ENCODE results near the gene TTC21B.

The TTC21B gene

GRCh38 chr2:165827016-165827920 lies 126.3 kb downstream of the TTC21B start:
- Histone ChIP-seq H3K27me3 (ENCODE audit: control insufficient read depth in 1 of 2, insufficient read depth in 2 of 2, low read length in 2 of 2) (no peaks in the 10 kb centered on the region), H3K4me3 (ENCODE audit: low read depth in 1 of 2, low read length in 2 of 2) (no peak overlapping the region), H3K9ac (ENCODE audit: low read depth in 1 of 2, low read length in 2 of 2) (no peak overlapping the region), H3K4me1 (ENCODE audit: control insufficient read depth in 1 of 2, insufficient read depth in 2 of 2, low read length in 2 of 2) (peaks cover 0 to 4% of the 10 kb centered on the region in 2 donors), H3K36me3 (ENCODE audit: control insufficient read depth in 1 of 2, insufficient read depth in 2 of 2, low read length in 2 of 2) (no peaks in the 10 kb centered on the region), H3K9me3 (ENCODE audit: control insufficient read depth in 1 of 2, low read length in 2 of 2) (no peaks in the 10 kb centered on the region), H3K27ac (ENCODE audit: low read depth, low read length) (no peak overlapping the region)

GRCh38 chr2:165825041-165825440 lies 128.5 kb downstream of the TTC21B start:
- H3K36me3 ChIP-seq (ENCODE audit: control insufficient read depth in 1 of 2, insufficient read depth in 2 of 2, low read length in 2 of 2), result no peaks in the 10 kb centered on the region
- no peak overlapping the region for H3K4me3 ChIP-seq (ENCODE audit: low read depth in 1 of 2, low read length in 2 of 2)
- H3K9me3 ChIP-seq (ENCODE audit: control insufficient read depth in 1 of 2, low read length in 2 of 2), result no peaks in the 10 kb centered on the region
- peaks cover 0 to 11% of the 10 kb centered on the region in 2 donors for H3K4me1 ChIP-seq (ENCODE audit: control insufficient read depth in 1 of 2, insufficient read depth in 2 of 2, low read length in 2 of 2)
- no peak overlapping the region for H3K27ac ChIP-seq (ENCODE audit: low read depth, low read length)
- no peaks in the 10 kb centered on the region for H3K27me3 ChIP-seq (ENCODE audit: control insufficient read depth in 1 of 2, insufficient read depth in 2 of 2, low read length in 2 of 2)
- no peak overlapping the region for H3K9ac ChIP-seq (ENCODE audit: low read depth in 1 of 2, low read length in 2 of 2)
